Stimulated activated CD8-positive, alpha-beta memory T cell treated with anti-CD3 and anti-CD28 coated beads, Interleukin-12 subunit alpha, Interleukin-12 subunit beta, amount 100 ng/mL, for 24 hours (primary cell): ENCODE measurements around the gene UBE2I.

Experiments
- DNase-seq: peaks from one replicate; pipeline ENCODE4 v3.0.0-alpha.2; 2020; ENCODE audit errors: extremely low read depth

The UBE2I gene

GRCh38 chr16:1330260-1330914 lies 21.0 kb downstream of the UBE2I start:
- no peak for DNase-seq

DNA sequence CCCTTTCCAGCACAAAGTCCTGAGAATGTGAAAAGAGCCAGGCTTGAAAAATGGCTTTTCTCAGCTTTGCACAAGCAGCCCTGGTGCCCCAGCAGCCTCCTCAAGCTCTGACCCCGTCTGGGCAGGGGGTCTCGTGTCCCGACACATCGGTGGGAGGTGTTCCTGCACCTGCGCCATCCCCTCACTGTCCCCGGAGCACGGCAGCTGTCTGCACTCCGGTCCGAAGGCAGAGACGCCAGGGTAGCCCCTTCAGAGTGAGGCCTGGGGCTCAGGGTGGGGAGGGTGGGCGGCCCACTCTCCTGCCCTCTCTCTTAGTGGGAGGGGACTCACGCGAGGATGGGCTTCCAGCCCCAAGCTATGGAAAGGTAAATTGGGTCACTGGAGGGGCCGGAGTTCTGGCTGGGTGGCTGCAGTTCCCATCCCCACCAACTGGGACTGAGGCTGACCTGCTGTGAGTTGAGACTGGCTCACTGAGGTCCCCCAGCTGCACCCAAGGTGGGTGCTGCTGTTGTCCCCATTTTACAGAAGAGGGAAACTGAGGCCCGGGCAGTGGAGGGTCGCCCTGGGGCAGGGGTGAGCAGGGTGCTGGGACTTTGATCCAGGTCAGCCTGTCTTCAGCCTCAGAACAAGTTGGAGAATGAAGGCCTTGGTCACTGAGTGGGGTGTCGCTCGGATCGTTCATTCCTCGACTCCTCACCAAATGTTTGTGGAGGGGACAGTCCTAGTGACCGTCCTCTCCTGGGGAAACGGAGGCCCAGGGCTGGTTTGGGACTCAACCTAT lies 21.7 kb downstream of the UBE2I start:
- no peak for DNase-seq

DNA sequence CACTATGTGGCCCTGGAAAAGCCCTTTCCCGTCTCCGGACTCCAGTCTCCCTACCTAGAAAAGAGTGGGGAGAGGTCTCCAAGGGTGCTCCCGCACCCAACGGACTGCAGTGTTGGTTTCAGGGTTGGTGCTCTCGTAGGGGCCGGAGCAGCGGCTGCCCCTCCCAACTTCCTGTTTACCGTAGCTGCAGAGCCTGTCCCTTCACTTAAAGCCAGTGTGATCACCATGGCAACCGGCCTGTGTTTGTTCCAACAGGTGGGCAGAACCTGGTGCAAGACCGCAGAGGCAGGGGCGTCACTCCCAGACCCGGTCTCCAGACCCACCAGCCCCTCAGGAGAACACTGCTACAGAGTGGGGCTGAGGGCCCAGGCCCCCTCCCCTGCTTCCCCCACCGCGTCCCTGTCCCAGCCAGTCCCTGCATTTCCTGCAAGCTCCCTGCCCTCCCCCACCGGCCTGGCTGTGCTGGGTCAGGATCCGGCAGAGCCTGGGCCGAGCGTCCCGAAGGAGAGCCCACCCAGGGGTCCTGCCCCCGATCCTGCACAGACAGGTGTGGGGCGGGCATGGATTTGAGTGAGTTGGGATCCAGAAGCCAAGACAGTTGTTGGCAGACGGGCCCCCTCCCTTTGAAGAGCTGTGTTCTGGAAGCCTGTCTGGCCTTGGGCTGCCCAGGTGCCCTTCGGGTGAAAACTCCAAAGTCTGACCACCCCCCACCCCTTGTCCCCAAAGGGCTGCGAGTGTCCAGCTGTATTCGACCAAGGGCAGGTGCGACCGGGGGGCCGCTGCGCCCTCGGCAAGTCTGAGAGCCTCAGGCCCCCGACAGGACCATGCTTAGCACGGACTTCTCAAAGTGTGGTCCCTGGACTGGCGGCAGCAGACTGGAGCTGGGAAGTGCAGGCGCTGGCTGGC lies 22.5 kb downstream of the UBE2I start:
- no peak for DNase-seq

GRCh38 chr16:1332618-1333148 lies 23.2 kb downstream of the UBE2I start:
- no peak for DNase-seq

DNA sequence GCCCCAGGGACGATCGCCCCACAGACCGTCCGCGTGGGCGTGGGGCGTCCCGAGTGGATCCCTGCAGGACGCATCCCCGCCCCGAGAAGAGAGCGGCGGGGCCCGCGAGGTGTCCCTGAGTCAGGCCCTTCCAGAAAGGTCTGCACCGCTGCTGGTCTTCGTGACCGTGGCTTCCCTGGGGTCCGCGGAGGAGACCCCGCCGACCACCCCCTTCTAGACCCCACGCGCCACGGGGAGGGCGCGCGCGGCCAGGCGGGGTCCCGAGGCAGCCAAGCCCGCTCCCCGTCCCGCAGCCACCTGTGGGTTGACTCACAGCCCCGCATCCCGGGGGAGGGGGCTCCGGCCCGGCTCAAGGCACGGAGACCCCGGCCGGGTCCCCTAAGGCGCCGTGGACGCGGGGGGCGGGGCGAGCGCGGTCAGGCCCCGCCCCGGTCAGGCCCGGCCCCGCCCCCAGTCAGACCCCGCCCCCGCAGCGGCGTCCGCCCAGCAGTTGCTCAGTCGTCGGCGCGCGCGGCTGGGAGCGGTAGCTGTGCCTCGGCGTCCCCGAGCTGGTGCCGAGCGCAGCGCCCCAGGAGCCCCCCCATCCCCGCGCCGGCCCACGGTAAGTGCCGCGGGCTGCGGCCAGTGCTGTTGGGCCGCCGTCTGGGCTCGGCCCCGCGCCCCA lies 23.8 kb downstream of the UBE2I start, which contains the start of gene BAIAP3:
BAIAP3 (plus strand) TSS at position 497 of the 664 bp plus-strand sequence. CDS start 4,905 bp downstream, outside the sequence.
- DNase-seq: no peak

GRCh38 chr16:1333854-1334700 lies 24.6 kb downstream of the UBE2I start:
- DNase-seq: no peak

DNA sequence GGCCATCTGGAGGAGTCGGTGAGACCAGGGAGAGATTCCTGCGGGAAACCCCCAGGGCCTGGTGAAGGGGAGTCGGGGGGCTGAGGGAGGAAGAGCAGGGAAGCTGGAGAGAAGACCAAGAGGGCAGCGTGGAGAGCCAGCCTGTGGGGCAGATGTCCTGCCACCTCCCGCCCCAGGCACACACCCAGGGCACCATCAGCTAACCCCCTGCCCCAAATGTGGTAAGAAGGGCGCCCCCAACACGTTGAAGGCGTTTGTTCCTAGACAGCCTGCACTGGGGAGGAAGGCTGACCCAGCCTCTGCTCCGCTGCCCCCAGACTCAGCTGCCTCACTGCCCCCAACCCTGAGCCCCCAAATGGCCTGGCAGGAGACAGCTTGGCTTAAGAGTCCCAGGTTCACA lies 25.3 kb downstream of the UBE2I start:
- no peak for DNase-seq

- no peak for DNase-seq
These were observed 26.0 kb downstream of the UBE2I start for GRCh38 chr16:1335211-1335971.

DNA sequence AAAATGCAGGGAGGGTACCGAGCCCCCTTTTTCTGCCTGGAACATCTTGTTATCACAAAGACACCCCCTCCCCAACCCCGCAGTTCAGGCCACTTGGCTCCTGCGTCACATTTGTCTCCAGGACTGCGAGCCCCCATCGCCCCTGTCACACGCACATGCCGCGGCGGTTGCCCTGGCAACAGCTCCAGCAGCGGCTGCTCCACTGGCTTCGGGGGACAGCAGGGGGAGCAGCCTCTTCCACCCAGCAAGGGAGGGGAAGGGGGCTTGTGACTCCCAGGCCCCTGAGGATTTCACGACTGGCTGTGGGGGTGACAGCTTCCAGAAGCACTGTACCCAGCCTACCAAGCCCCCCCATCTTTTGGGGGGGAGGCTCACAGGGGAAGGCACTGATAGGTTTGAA lies 26.6 kb downstream of the UBE2I start:
- no peak for DNase-seq

DNA sequence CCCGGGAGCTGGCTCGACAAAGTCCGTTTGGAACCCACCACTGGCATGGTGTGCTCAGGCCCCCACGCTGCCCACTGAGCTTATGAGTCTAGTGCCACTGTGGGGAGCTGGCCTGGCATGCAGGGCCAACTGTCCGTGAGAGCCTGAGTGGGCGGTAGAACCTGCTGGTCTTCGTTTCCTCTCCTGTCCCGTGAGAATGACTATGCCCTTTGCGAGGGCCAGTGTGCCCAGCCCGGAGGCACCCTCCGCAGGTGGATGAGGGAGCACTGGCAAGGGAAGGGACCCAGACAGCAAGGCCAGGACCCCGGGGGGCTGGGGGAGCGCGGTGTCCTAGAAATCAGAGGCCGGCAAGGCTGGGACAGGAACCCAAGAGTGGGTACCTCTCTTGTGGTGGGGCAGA lies 27.2 kb downstream of the UBE2I start:
- no peak for DNase-seq

DNA sequence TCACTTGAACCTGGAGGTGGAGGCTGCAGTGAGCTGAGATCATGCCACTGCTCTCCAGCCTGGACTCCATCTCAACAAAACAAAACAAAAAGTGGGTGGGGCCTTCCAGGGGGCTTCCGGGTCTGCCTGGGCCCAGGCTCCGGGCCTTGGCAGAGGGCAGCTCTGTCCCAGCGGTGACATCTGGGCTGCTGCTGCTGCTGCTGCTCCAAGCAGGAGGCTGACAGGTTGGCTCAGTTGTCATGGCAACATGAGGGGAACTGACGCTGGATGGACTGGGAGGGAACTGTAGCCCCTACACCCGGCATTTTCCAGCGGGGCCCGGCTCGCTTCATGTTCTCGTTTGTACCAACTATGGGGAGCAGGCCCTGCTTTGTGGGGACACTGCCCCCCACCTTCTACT lies 28.1 kb downstream of the UBE2I start:
- DNase-seq: no peak

- DNase-seq: no peak
These were observed 28.8 kb downstream of the UBE2I start for GRCh38 chr16:1338119-1338730.

DNA sequence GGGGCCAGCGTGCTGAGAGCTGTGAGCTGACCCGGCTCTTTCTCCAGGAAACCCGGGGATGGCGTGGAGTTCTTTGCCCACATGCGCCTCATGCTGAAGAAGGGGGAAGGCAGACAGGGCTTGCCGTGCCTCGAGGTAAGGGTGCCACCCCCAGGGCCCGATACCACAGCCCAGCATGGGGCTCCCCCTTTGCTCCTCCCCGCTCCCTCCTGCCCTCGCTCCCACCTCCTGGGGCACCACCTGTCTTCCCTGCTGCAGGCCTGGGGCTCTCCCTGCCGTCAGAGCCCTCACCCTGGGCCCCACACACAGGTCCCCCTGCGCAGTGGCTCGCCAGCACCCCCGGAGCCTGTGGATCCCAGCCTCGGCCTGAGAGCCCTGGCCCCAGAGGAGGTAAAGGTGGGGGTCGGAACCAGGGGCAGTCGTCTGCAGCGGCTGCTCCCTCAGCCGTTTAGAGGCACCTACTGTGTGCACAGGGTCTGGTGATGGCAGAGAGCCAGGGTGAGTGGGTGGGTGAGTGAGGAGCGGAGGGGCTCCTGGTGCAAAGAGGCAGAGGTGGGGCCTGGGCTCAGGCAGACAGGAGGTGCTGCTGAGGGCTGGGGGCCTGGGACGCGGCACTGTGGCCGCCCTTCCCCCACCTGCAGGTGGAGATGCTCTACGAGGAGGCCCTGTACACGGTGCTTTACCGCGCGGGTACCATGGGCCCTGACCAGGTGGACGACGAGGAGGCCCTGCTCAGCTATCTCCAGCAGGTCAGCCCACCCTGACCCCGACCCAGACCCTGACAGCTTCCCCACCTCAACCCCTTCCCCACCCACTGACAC lies 29.6 kb downstream of the UBE2I start:
- no peak for DNase-seq

GRCh38 chr16:1340730-1341494 lies 31.5 kb downstream of the UBE2I start:
- no peak for DNase-seq

GRCh38 chr16:1341495-1342420 lies 32.3 kb downstream of the UBE2I start:
- DNase-seq: no peak
